Measurements from ENCODE around the gene GABBR2. TPM values are rescaled to one million over a fixed set of nuclear protein-coding genes. Genes with fewer than 3 reads are reported as not detected.
"Not testable (repeated sequence)": the region's sequence is repeated elsewhere in the genome, so short reads cannot be mapped to it uniquely, and the experiment has no call there.

GABBR2 gene
- total RNA-seq, 3 donors from 2014 or later = not detected

DNA sequence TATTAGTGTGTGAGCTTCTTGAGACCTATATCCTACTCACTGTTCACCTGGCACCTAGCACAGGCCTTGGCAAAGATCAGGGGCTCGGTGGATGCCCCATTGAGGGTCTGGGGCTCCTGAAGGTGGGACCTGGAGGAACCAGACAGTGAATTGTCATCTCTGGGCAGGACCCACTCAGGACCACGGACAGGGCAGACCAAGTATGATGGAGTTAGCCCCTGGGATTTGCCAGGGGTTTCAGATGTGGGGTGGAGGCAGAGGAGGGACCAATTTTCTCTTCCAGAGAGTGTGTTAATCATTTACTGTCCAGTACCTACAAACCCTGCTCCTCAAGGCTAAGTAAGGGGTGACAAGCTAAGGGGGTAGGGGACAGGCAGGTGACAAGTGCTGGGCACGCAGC is 424.0 kb downstream of the GABBR2 start:
- Histone ChIP-seq H3K9me3 (no peaks in the 10 kb centered on the region), H3K4me3 (no peak overlapping the region), H3K36me3 (no peaks in the 10 kb centered on the region), H3K27me3 (no peaks in the 10 kb centered on the region), H3K27ac (no peak overlapping the region), H3K4me1 (no peaks in the 10 kb centered on the region)
- intact Hi-C loops (cut with DNase I; ENCODE audit: low total_unique reads) = no loop called here
- TF ChIP-seq POLR2A (IDR thresholded peaks at IDR 0.05) (no peak), POLR2AphosphoS5 (IDR thresholded peaks at IDR 0.05) (no peak)
- TF ChIP-seq, protein P1, sequence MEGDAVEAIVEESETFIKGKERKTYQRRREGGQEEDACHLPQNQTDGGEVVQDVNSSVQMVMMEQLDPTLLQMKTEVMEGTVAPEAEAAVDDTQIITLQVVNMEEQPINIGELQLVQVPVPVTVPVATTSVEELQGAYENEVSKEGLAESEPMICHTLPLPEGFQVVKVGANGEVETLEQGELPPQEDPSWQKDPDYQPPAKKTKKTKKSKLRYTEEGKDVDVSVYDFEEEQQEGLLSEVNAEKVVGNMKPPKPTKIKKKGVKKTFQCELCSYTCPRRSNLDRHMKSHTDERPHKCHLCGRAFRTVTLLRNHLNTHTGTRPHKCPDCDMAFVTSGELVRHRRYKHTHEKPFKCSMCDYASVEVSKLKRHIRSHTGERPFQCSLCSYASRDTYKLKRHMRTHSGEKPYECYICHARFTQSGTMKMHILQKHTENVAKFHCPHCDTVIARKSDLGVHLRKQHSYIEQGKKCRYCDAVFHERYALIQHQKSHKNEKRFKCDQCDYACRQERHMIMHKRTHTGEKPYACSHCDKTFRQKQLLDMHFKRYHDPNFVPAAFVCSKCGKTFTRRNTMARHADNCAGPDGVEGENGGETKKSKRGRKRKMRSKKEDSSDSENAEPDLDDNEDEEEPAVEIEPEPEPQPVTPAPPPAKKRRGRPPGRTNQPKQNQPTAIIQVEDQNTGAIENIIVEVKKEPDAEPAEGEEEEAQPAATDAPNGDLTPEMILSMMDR (IDR thresholded peaks at IDR 0.05) = no peak
- no peak for DNase-seq (ENCODE audit: low spot score in 2 of 2)

DNA sequence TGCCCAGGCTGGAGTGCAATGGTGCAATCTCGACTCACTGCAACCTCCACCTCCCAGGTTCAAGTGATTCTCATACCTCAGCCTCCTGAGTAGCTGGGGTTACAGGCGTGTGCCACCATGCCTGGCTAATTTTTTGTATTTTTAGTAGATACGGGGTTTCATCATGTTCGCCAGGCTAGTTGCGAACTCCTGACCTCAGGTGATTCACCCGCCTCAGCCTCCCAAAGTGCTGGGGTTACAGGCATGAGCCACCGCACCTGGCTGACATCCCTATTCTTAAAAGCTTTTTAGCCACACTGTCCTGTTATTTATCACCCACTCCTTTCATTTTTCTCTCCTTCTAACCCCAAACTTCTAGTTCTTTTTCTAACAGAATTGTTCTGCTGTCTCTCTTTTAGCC is 425.6 kb downstream of the GABBR2 start:
- H3K4me3 ChIP-seq; H3K9me3 ChIP-seq; H3K27ac ChIP-seq; intact Hi-C loops (cut with DNase I; ENCODE audit: low total_unique reads); H3K36me3 ChIP-seq; H3K4me1 ChIP-seq; H3K27me3 ChIP-seq; DNase-seq (ENCODE audit: low spot score in 2 of 2): not testable (repeated sequence)

DNA sequence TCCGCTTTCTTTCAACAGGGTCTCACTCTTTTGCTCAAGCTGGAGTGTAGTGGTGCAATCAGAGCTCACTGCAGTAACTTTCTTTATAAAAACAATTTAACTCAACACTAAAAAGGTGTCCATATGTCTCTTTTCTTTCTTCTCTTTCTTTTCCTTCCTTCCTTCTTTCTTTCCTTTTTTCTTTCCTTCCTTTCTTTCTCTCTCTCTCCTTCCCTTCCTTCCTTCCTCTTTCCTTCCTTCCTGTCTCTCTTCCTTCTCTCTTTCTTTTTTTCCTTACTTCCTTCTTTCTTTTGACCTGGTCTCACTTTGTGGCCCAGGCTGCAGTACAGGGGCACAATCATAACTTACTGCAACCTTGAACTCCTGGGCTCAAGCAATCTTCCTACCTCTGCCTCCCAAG is 427.5 kb downstream of the GABBR2 start:
- Histone ChIP-seq H3K27me3 (peaks cover 0 to 4% of the 10 kb centered on the region in 2 donors), H3K4me3 (no peak overlapping the region), H3K9me3 (no peaks in the 10 kb centered on the region), H3K27ac (no peak overlapping the region), H3K36me3 (no peaks in the 10 kb centered on the region), H3K4me1 (no peaks in the 10 kb centered on the region)
- DNase-seq (ENCODE audit: low spot score in 2 of 2) = no peak
- intact Hi-C loops (cut with DNase I; ENCODE audit: low total_unique reads) = no loop called here
- TF ChIP-seq POLR2A (IDR thresholded peaks at IDR 0.05) (no peak), POLR2AphosphoS5 (IDR thresholded peaks at IDR 0.05) (no peak)
- TF ChIP-seq, protein P1 (IDR thresholded peaks at IDR 0.05) = no peak

DNA sequence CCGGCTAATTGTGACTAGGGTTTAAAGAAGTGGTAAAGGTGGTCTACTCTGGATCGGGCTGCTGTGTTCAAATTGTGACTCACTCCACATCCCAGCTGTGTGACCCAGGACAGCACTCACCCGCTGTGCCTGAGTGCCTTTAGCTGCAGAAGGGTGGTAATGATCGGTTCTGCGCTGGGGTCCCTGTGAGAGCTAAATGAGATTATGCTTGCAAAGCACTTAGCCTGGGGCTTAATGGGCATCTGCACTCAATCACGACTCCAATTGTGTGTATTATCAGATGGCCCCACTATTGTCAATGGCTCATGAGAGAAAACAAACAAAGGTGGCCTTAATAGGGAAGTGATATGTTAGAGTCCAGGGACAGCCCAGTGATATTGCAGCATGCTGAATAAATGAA is 428.2 kb downstream of the GABBR2 start:
- H3K36me3 ChIP-seq = no peaks in the 10 kb centered on the region
- H3K4me3 ChIP-seq = no peak overlapping the region
- H3K9me3 ChIP-seq = no peaks in the 10 kb centered on the region
- no peak for DNase-seq (ENCODE audit: low spot score in 2 of 2)
- no peak overlapping the region for H3K27ac ChIP-seq
- H3K27me3 ChIP-seq = peaks cover 0 to 4% of the 10 kb centered on the region in 2 donors
- intact Hi-C loops (cut with DNase I; ENCODE audit: low total_unique reads) = no loop called here
- no peak for TF ChIP-seq POLR2AphosphoS5 (IDR thresholded peaks at IDR 0.05)
- TF ChIP-seq, protein P1 (IDR thresholded peaks at IDR 0.05) = no peak
- no peak for TF ChIP-seq POLR2A (IDR thresholded peaks at IDR 0.05)
- no peaks in the 10 kb centered on the region for H3K4me1 ChIP-seq

DNA sequence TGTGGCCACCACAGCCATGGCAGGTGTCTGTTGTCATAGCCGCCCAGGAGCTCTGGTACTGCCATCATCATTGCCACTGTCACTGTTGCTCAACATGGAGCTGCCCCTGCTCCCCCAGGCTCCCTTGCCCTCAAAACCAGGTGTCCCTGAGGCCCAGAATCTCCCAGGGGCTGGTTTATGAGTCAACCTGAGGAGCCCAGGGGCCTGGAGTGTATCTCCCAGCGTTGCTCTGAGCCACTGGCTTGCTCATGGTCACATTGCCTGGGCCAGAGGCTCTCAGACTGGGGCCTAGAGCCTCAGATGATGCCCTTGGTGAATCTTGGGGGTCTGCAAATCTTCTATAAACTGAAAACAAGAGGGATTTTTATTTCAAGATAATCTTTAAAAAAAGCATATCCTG is 428.6 kb downstream of the GABBR2 start:
- H3K9me3 ChIP-seq = no peaks in the 10 kb centered on the region
- H3K36me3 ChIP-seq = no peaks in the 10 kb centered on the region
- no peak overlapping the region for H3K4me3 ChIP-seq
- no peak for TF ChIP-seq POLR2A (IDR thresholded peaks at IDR 0.05)
- TF ChIP-seq, protein P1 (IDR thresholded peaks at IDR 0.05) = no peak
- no peak for TF ChIP-seq POLR2AphosphoS5 (IDR thresholded peaks at IDR 0.05)
- peaks cover 0 to 4% of the 10 kb centered on the region in 2 donors for H3K27me3 ChIP-seq
- no peak overlapping the region for H3K27ac ChIP-seq
- H3K4me1 ChIP-seq = no peaks in the 10 kb centered on the region
- DNase-seq (ENCODE audit: low spot score in 2 of 2) = no peak
- intact Hi-C loops (cut with DNase I; ENCODE audit: low total_unique reads) = no loop called here

DNA sequence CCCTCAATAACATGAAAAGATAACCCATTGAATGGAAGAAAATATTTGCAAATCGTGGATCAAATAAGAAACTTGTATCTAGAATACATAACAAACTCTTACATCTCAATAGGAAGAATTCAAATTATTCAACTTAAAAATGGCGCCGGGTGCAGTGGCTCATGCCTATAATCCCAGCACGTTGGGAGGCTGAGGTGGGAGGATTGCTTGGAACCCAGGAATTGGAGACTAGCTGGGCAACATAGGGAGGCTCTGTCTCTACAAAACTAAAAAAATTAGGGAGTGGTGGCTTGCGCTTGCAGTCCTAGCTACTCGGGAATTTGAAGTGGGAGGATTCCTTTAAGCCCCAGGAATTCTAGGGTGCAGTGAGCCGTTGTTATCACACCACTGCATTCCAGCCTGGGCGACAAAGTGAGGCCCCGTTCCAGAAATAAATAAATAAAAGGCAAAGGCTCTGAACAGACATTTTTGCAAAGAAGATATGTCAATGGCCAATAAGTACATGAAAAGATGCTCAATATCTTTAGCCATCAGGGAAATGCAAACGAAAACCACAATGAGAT is 431.7 kb downstream of the GABBR2 start:
- Histone ChIP-seq H3K4me1 (no peaks in the 10 kb centered on the region), H3K36me3 (no peaks in the 10 kb centered on the region), H3K27ac (no peak overlapping the region), H3K27me3 (peaks cover 0 to 4% of the 10 kb centered on the region in 2 donors), H3K4me3 (no peak overlapping the region), H3K9me3 (no peaks in the 10 kb centered on the region)
- intact Hi-C loops (cut with DNase I; ENCODE audit: low total_unique reads) = no loop called here
- TF ChIP-seq POLR2A (IDR thresholded peaks at IDR 0.05) = no peak
- TF ChIP-seq, protein P1 (IDR thresholded peaks at IDR 0.05) = no peak
- no peak for TF ChIP-seq POLR2AphosphoS5 (IDR thresholded peaks at IDR 0.05)
- no peak for DNase-seq (ENCODE audit: low spot score in 2 of 2)

Measured in breast epithelium (tissue), 4 donors.